GM23338 (cell line): Measurements from ENCODE around the gene FRMD4A. TPM values are rescaled to one million over a fixed set of nuclear protein-coding genes. Genes with fewer than 3 reads are reported as not detected.

Source experiments
- ATAC-seq: fragments of 200-7000 bp; cut with Tn5 transposase; 3 replicates; pipeline ENCODE4 v1.9.1; 2020
- DNase-seq: peaks from one replicate; pipeline ENCODE4 v3.0.0-alpha.2; 2015; ENCODE audit warnings: low spot score
- H2AFZ ChIP-seq: fragments of 200-600 bp; sonication (generic); 2 replicates; pipeline ENCODE4 v1.8.0; 2016; ENCODE audit warnings: antibody characterized with exemption, mild to moderate bottlenecking, moderate library complexity
- H3F3A ChIP-seq: fragments of 200-600 bp; sonication (generic); replicated peaks from 2 replicates; pipeline ENCODE4 v1.8.0; 2017; ENCODE audit warnings: antibody characterized with exemption, mixed run types, low read depth
- H3K27ac ChIP-seq: fragments of 200-600 bp; sonication (generic); 2 replicates; pipeline ENCODE4 v1.6.1; 2016; ENCODE audit warnings: low read depth
- H3K27me3 ChIP-seq: fragments of 200-600 bp; sonication (generic); 2 replicates; pipeline ENCODE4 v1.8.0; 2016; ENCODE audit warnings: mild to moderate bottlenecking, mixed run types, moderate library complexity; ENCODE audit not compliant: insufficient read depth
- H3K36me3 ChIP-seq: fragments of 200-600 bp; sonication (generic); 2 replicates; pipeline ENCODE4 v1.8.0; 2016; ENCODE audit warnings: mild to moderate bottlenecking; ENCODE audit not compliant: insufficient read depth
- H3K4me1 ChIP-seq: fragments of 200-600 bp; sonication (generic); 2 replicates; pipeline ENCODE4 v1.8.0; 2016; ENCODE audit warnings: mild to moderate bottlenecking, moderate library complexity; ENCODE audit not compliant: insufficient read depth
- H3K4me2 ChIP-seq: fragments of 200-600 bp; sonication (generic); 2 replicates; pipeline ENCODE4 v1.7.1; 2017; ENCODE audit warnings: mixed run types
- H3K4me3 ChIP-seq: fragments of 200-600 bp; sonication (generic); 2 replicates; pipeline ENCODE4 v1.6.1; 2016; ENCODE audit warnings: mixed run types
- H3K79me2 ChIP-seq: fragments of 200-600 bp; sonication (generic); replicated peaks from 2 replicates; pipeline ENCODE4 v1.8.0; 2017; ENCODE audit warnings: mild to moderate bottlenecking; ENCODE audit not compliant: insufficient read depth
- H3K9me2 ChIP-seq: fragments of 200-600 bp; sonication (generic); 2 replicates; pipeline ENCODE4 v1.8.0; 2017; ENCODE audit not compliant: insufficient read depth
- H4K20me1 ChIP-seq: fragments of 200-600 bp; sonication (generic); replicated peaks from 2 replicates; pipeline ENCODE4 v1.8.0; 2017; ENCODE audit warnings: mild to moderate bottlenecking; ENCODE audit not compliant: insufficient read depth
- H3K27ac Mint-ChIP-seq: 2 replicates; pipeline ENCODE4 v1.8.0; 2020; ENCODE audit warnings: inconsistent platforms, mild to moderate bottlenecking, moderate library complexity, mixed read lengths
- H3K27me3 Mint-ChIP-seq: 3 replicates; pipeline ENCODE4 v1.8.0; 2022; ENCODE audit warnings: low read depth, mild to moderate bottlenecking, moderate library complexity, mixed read lengths, inconsistent platforms; ENCODE audit not compliant: insufficient read depth, poor library complexity
- H3K36me3 Mint-ChIP-seq: 3 replicates; pipeline ENCODE4 v1.8.0; 2021; ENCODE audit warnings: low read depth, mild to moderate bottlenecking, inconsistent platforms, moderate library complexity, mixed read lengths
- H3K4me1 Mint-ChIP-seq: 3 replicates; pipeline ENCODE4 v1.8.0; 2020; ENCODE audit warnings: mild to moderate bottlenecking, inconsistent platforms, mixed read lengths
- H3K4me3 Mint-ChIP-seq: 3 replicates; pipeline ENCODE4 v1.8.0; 2021; ENCODE audit warnings: moderate library complexity, mild to moderate bottlenecking, inconsistent platforms, mixed read lengths
- H3K9me3 Mint-ChIP-seq: 3 replicates; pipeline ENCODE4 v1.8.0; 2020; ENCODE audit warnings: moderate library complexity, mild to moderate bottlenecking, inconsistent platforms, mixed read lengths
- CREB1 ChIP-seq: fragments of 250-450 bp; sonication (Bioruptor Pico); IDR thresholded peaks from 2 replicates; pipeline ENCODE4 v1.5.0; 2020; ENCODE audit warnings: low read depth, mild to moderate bottlenecking, moderate library complexity
- CTCF ChIP-seq, 2 experiments: fragments of 200-600 bp in 1 of 2; sonication (generic) in 1 of 2; conservative IDR thresholded peaks; 2 replicates each; pipeline versions ENCODE4 v1.5.1 to v1.6.1; 2016 to 2017; ENCODE audit warnings: antibody characterized with exemption in 2 of 2, low read depth in 2 of 2, mild to moderate bottlenecking in 2 of 2, moderate library complexity in 1 of 2
- EZH2 ChIP-seq: fragments of 200-600 bp; sonication (generic); IDR thresholded peaks from one replicate; pipeline ENCODE4 v1.8.0; 2017; ENCODE audit warnings: antibody characterized with exemption, mild to moderate bottlenecking, low read depth; ENCODE audit not compliant: unreplicated experiment
- EZH2phosphoT487 ChIP-seq: fragments of 200-600 bp; sonication (generic); IDR thresholded peaks from one replicate; pipeline ENCODE4 v1.8.1; 2018; ENCODE audit warnings: antibody characterized with exemption; ENCODE audit not compliant: unreplicated experiment
- JUNB ChIP-seq: IDR thresholded peaks from one replicate; pipeline ENCODE4 v1.6.1; 2016; ENCODE audit warnings: antibody characterized with exemption; ENCODE audit not compliant: unreplicated experiment
- NANOG ChIP-seq: IDR thresholded peaks from 2 replicates; pipeline ENCODE4 v1.6.1; 2016; ENCODE audit warnings: antibody characterized with exemption, borderline replicate concordance
- POLR2AphosphoS5 ChIP-seq: IDR thresholded peaks from 2 replicates; pipeline ENCODE4 v1.6.1; 2016; ENCODE audit warnings: antibody characterized with exemption, low read depth
- STAT1 ChIP-seq: IDR thresholded peaks from one replicate; pipeline ENCODE4 v1.6.1; 2016; ENCODE audit warnings: antibody characterized with exemption; ENCODE audit not compliant: unreplicated experiment
- ZNF114 ChIP-seq: fragments of 250-450 bp; sonication (Bioruptor Pico); IDR thresholded peaks from 2 replicates; pipeline ENCODE4 v1.5.0; 2020; ENCODE audit warnings: mild to moderate bottlenecking, moderate library complexity
- ZNF331 ChIP-seq: fragments of 250-450 bp; sonication (Bioruptor Pico); IDR thresholded peaks from 2 replicates; pipeline ENCODE4 v1.5.0; 2020; ENCODE audit warnings: low read depth, mild to moderate bottlenecking, moderate library complexity
- polyA plus RNA-seq: library from polyadenylated mRNA; unstranded; fragments of >200 nt; fragmentation: Nextera tagmentation; extraction: Ambion mirVana; gene quantifications from 2 replicates; pipeline ENCODE4 v1.2.1, GENCODE V29; 2016
- total RNA-seq: library from RNA; depleted of rRNA; stranded (reverse); fragments of >200 nt; shearing (Covaris generic); gene quantifications from 2 replicates; pipeline ENCODE4 v1.2.3, GENCODE V29; 2014
- TF ChIP-seq, protein P1 (sequence below): IDR thresholded peaks from 2 replicates; pipeline ENCODE4 v1.6.1; 2016; ENCODE audit warnings: antibody characterized with exemption
- TF ChIP-seq, protein P2 (sequence below): fragments of 250-450 bp; sonication (Bioruptor Pico); IDR thresholded peaks from 2 replicates; pipeline ENCODE4 v1.5.0; 2020; ENCODE audit warnings: mild to moderate bottlenecking, moderate library complexity

The FRMD4A gene
- total and polyA plus RNA-seq, 2 experiments from 2014 or later = 14.0 to 20.1 TPM

- TF ChIP-seq EZH2phosphoT487 = no peak
- TF ChIP-seq EZH2 = no peak
- no peak for TF ChIP-seq STAT1
- TF ChIP-seq, protein P1, sequence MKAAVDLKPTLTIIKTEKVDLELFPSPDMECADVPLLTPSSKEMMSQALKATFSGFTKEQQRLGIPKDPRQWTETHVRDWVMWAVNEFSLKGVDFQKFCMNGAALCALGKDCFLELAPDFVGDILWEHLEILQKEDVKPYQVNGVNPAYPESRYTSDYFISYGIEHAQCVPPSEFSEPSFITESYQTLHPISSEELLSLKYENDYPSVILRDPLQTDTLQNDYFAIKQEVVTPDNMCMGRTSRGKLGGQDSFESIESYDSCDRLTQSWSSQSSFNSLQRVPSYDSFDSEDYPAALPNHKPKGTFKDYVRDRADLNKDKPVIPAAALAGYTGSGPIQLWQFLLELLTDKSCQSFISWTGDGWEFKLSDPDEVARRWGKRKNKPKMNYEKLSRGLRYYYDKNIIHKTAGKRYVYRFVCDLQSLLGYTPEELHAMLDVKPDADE = no peak
Observed at GRCh38 chr10:14294347-14295059, 36.2 kb downstream of the FRMD4A start (continued).

DNA sequence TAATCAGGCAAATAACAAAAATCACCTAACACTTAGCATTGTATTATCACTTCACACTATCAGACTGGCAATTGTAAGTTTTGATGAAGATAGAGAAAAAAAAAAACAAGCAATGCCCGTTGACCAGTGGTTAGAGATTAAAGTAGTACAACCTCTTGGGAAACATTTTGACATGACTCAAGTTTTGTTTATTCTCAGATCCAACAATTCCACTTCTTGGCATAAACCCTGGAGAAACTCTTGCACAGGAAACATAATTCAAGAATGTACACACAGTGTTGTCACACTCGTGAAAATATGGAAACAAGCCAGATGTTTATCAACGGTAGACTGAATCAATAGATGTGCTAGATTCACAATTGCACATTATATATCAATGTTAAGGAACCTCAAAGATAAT lies 37.2 kb downstream of the FRMD4A start:
- Histone ChIP-seq H3F3A (no peaks in the 10 kb centered on the region), H3K4me3 (no peak overlapping the region), H3K4me2 (no peak overlapping the region), H3K4me1 (no peaks in the 10 kb centered on the region), H3K79me2 (no peaks in the 10 kb centered on the region), H4K20me1 (no peaks in the 10 kb centered on the region), H3K27ac (no peak overlapping the region), H3K9me2 (no peaks in the 10 kb centered on the region), H3K27me3 (no peaks in the 10 kb centered on the region), H3K36me3 (peaks cover 6% of the 10 kb centered on the region), H2AFZ (no peak overlapping the region)
- DNase-seq (no peak), ATAC-seq (no peak)
- Mint-ChIP-seq H3K4me3 (no peak overlapping the region), H3K4me1 (peaks cover 8% of the 10 kb centered on the region), H3K36me3 (peaks cover 10% of the 10 kb centered on the region; the same call in 2 of the 3 replicates), H3K9me3 (peaks cover 15% of the 10 kb centered on the region; the same call in 2 of the 3 replicates), H3K27me3 (no peaks in the 10 kb centered on the region), H3K27ac (no peak overlapping the region)
- TF ChIP-seq NANOG (no peak), CREB1 (no peak), STAT1 (no peak), JUNB (no peak), EZH2phosphoT487 (no peak), CTCF (conservative IDR thresholded peaks at IDR 0.05; ENCODE audit: low read depth in 2 of 2) (no peak), POLR2AphosphoS5 (no peak), EZH2 (no peak), ZNF114 (CRISPR knock-in tag) (no peak), ZNF331 (no peak)
- TF ChIP-seq, protein P2, sequence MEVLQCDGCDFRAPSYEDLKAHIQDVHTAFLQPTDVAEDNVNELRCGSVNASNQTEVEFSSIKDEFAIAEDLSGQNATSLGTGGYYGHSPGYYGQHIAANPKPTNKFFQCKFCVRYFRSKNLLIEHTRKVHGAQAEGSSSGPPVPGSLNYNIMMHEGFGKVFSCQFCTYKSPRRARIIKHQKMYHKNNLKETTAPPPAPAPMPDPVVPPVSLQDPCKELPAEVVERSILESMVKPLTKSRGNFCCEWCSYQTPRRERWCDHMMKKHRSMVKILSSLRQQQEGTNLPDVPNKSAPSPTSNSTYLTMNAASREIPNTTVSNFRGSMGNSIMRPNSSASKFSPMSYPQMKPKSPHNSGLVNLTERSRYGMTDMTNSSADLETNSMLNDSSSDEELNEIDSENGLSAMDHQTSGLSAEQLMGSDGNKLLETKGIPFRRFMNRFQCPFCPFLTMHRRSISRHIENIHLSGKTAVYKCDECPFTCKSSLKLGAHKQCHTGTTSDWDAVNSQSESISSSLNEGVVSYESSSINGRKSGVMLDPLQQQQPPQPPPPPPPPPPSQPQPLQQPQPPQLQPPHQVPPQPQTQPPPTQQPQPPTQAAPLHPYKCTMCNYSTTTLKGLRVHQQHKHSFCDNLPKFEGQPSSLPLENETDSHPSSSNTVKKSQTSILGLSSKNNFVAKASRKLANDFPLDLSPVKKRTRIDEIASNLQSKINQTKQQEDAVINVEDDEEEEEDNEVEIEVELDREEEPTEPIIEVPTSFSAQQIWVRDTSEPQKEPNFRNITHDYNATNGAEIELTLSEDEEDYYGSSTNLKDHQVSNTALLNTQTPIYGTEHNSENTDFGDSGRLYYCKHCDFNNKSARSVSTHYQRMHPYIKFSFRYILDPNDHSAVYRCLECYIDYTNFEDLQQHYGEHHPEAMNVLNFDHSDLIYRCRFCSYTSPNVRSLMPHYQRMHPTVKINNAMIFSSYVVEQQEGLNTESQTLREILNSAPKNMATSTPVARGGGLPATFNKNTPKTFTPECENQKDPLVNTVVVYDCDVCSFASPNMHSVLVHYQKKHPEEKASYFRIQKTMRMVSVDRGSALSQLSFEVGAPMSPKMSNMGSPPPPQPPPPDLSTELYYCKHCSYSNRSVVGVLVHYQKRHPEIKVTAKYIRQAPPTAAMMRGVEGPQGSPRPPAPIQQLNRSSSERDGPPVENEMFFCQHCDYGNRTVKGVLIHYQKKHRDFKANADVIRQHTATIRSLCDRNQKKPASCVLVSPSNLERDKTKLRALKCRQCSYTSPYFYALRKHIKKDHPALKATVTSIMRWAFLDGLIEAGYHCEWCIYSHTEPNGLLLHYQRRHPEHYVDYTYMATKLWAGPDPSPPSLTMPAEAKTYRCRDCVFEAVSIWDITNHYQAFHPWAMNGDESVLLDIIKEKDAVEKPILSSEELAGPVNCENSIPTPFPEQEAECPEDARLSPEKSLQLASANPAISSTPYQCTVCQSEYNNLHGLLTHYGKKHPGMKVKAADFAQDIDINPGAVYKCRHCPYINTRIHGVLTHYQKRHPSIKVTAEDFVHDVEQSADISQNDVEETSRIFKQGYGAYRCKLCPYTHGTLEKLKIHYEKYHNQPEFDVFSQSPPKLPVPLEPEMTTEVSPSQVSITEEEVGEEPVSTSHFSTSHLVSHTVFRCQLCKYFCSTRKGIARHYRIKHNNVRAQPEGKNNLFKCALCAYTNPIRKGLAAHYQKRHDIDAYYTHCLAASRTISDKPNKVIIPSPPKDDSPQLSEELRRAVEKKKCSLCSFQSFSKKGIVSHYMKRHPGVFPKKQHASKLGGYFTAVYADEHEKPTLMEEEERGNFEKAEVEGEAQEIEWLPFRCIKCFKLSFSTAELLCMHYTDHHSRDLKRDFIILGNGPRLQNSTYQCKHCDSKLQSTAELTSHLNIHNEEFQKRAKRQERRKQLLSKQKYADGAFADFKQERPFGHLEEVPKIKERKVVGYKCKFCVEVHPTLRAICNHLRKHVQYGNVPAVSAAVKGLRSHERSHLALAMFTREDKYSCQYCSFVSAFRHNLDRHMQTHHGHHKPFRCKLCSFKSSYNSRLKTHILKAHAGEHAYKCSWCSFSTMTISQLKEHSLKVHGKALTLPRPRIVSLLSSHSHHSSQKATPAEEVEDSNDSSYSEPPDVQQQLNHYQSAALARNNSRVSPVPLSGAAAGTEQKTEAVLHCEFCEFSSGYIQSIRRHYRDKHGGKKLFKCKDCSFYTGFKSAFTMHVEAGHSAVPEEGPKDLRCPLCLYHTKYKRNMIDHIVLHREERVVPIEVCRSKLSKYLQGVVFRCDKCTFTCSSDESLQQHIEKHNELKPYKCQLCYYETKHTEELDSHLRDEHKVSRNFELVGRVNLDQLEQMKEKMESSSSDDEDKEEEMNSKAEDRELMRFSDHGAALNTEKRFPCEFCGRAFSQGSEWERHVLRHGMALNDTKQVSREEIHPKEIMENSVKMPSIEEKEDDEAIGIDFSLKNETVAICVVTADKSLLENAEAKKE = no peak
- TF ChIP-seq, protein P1 = no peak
